HepG2 (cell line): ENCODE measurements around the gene PSD4. TPM values are rescaled to one million over a fixed set of nuclear protein-coding genes. Genes with fewer than 3 reads are reported as not detected.
A peak's percentile ranks its signal among the peaks of the same experiment; 100 is the strongest.

Experiments
- ADNP ChIP-seq: sonication (generic); formaldehyde crosslinking; IDR thresholded peaks from 2 replicates; pipeline ENCODE4 v1.4.0; 2020; ENCODE audit warnings: missing genetic modification reagents
- CBFB ChIP-seq: sonication (generic); formaldehyde crosslinking; IDR thresholded peaks from 2 replicates; pipeline ENCODE4 v1.4.0; 2020; ENCODE audit warnings: missing genetic modification reagents
- DR1 ChIP-seq: sonication (generic); formaldehyde crosslinking; IDR thresholded peaks from 2 replicates; pipeline ENCODE4 v1.8.0; 2021; ENCODE audit warnings: mild to moderate bottlenecking, missing genetic modification reagents, inconsistent platforms
- E2F1 ChIP-seq: sonication (generic); formaldehyde crosslinking; IDR thresholded peaks from 2 replicates; pipeline ENCODE4 v1.5.0; 2020; ENCODE audit warnings: missing genetic modification reagents
- HINFP ChIP-seq: sonication (generic); formaldehyde crosslinking; IDR thresholded peaks from 2 replicates; pipeline ENCODE4 v1.4.0; 2020; ENCODE audit warnings: low read depth, mild to moderate bottlenecking, missing genetic modification reagents
- KAT8 ChIP-seq: IDR thresholded peaks from 2 replicates; pipeline ENCODE4 v1.6.1; 2016; ENCODE audit warnings: missing genetic modification reagents, missing compliant biosample characterization
- KMT2A ChIP-seq: sonication (generic); formaldehyde crosslinking; IDR thresholded peaks from 2 replicates; pipeline ENCODE4 v1.4.0; 2020; ENCODE audit warnings: missing genetic modification reagents
- MXI1 ChIP-seq: IDR thresholded peaks from 3 replicates; pipeline ENCODE4 v1.6.1; 2012; ENCODE audit warnings: low read depth, low read length, inconsistent platforms, borderline replicate concordance
- PAXIP1 ChIP-seq: sonication (generic); formaldehyde crosslinking; conservative IDR thresholded peaks from 2 replicates; pipeline ENCODE4 v1.4.0; 2020; ENCODE audit warnings: mild to moderate bottlenecking, missing genetic modification reagents, moderate library complexity
- POLR2A ChIP-seq, 2 experiments: IDR thresholded peaks; 2 replicates each; pipeline ENCODE4 v1.6.1; 2011; ENCODE audit warnings: low read depth in 2 of 2, low read length in 2 of 2, mild to moderate bottlenecking in 1 of 2, moderate library complexity in 1 of 2; ENCODE audit not compliant: insufficient read depth in 1 of 2
- SIN3B ChIP-seq: fragments of 150-350 bp; IDR thresholded peaks from 2 replicates; pipeline ENCODE4 v1.6.1; 2014; ENCODE audit warnings: low read length
- SP5 ChIP-seq: IDR thresholded peaks from 2 replicates; pipeline ENCODE4 v1.6.1; 2016; ENCODE audit warnings: low read depth, borderline replicate concordance
- STAG1 ChIP-seq: sonication (generic); formaldehyde crosslinking; IDR thresholded peaks from 2 replicates; pipeline ENCODE4 v1.4.0; 2020; ENCODE audit warnings: missing genetic modification reagents
- ZBTB14 ChIP-seq: sonication (generic); formaldehyde crosslinking; IDR thresholded peaks from 2 replicates; pipeline ENCODE4 v1.4.0; 2020; ENCODE audit warnings: missing genetic modification reagents
- ZBTB38 ChIP-seq: sonication (generic); formaldehyde crosslinking; IDR thresholded peaks from 2 replicates; pipeline ENCODE4 v1.5.1; 2020; ENCODE audit warnings: mild to moderate bottlenecking, missing genetic modification reagents
- ZFP62 ChIP-seq: sonication (generic); formaldehyde crosslinking; IDR thresholded peaks from 2 replicates; pipeline ENCODE4 v1.4.0; 2020; ENCODE audit warnings: missing genetic modification reagents
- ZGPAT ChIP-seq: IDR thresholded peaks from 2 replicates; pipeline ENCODE4 v1.6.1; 2016; ENCODE audit warnings: mild to moderate bottlenecking
- ZNF205 ChIP-seq: IDR thresholded peaks from 2 replicates; pipeline ENCODE4 v1.6.1; 2018; ENCODE audit warnings: missing biosample characterization, missing genetic modification reagents
- ZNF337 ChIP-seq: sonication (generic); formaldehyde crosslinking; IDR thresholded peaks from 2 replicates; pipeline ENCODE4 v1.5.1; 2020; ENCODE audit warnings: missing genetic modification reagents, low read depth, mild to moderate bottlenecking, borderline replicate concordance
- ZNF724P ChIP-seq: sonication (generic); formaldehyde crosslinking; IDR thresholded peaks from 2 replicates; pipeline ENCODE4 v1.8.0; 2022; ENCODE audit warnings: missing genetic modification reagents, borderline replicate concordance
- ZNF770 ChIP-seq: sonication (generic); formaldehyde crosslinking; IDR thresholded peaks from 2 replicates; pipeline ENCODE4 v1.5.0; 2020; ENCODE audit warnings: mild to moderate bottlenecking, missing genetic modification reagents
- polyA plus RNA-seq, 8 experiments: library from polyadenylated mRNA; depleted of rRNA in 3 of 8; stranded (reverse) in 7 of 8; unstranded in 1 of 8; fragments of >200 nt; fragmentation: Illumina TruSeq in 4 of 8; extraction: Trizol in 4 of 8; gene quantifications; 2 replicates each; pipeline versions ENCODE4 v1.2.1 to v1.2.3, GENCODE V29; 2011 to 2016; ENCODE audit warnings: low read depth in 4 of 8, missing spikeins in 1 of 8, mixed read lengths in 1 of 8; ENCODE audit not compliant: insufficient read depth in 1 of 8
- total RNA-seq, 5 experiments: library from RNA; depleted of rRNA; stranded (reverse); fragments of >200 nt; fragmentation: Illumina TruSeq; extraction: Trizol; gene quantifications; 2 replicates each; pipeline ENCODE4 v1.2.3, GENCODE V29; 2016; ENCODE audit warnings: low read depth in 1 of 5

The PSD4 gene
- total and polyA plus RNA-seq, 2 of the 13 experiments (the other 11 are each of a cell fraction or from before 2014, with no cell fraction given): 5.8 to 9.4 TPM

- TF ChIP-seq ZNF337 (CRISPR knock-in tag) (no peak), ZBTB38 (CRISPR knock-in tag) (peak; percentile 39; the same call in 1 of the 2 replicates), ZNF724P (no peak), MXI1 (no peak), HINFP (no peak), POLR2A (IDR thresholded peaks at IDR 0.05; ENCODE audit: insufficient read depth in 1 of 2, low read depth in 2 of 2, low read length in 2 of 2) (peak in 1 of 2 experiments; percentile 10; a peak in 1 of 4 replicates), SP5 (CRISPR knock-in tag) (no peak), ZNF770 (no peak), DR1 (CRISPR knock-in tag) (no peak), ZGPAT (CRISPR knock-in tag) (no peak), KMT2A (CRISPR knock-in tag) (no peak), ZNF205 (CRISPR knock-in tag) (no peak), KAT8 (no peak), ZBTB14 (CRISPR knock-in tag) (no peak), ZFP62 (CRISPR knock-in tag) (no peak), E2F1 (CRISPR knock-in tag) (no peak), PAXIP1 (CRISPR knock-in tag) (0 out of 2 replicates have a peak, but pooled peaks have one; percentile 23), STAG1 (CRISPR knock-in tag) (no peak), ADNP (no peak), CBFB (CRISPR knock-in tag) (no peak), SIN3B (no peak)
These were observed 1.4 kb downstream of the PSD4 start (continued) for GRCh38 chr2:113175042-113175628.
